OCI-LY7 (cell line): ENCODE data around the gene PPP4R1. TPM values are rescaled to one million over a fixed set of nuclear protein-coding genes. Genes with fewer than 3 reads are reported as not detected.

Experiments
- BruUV-seq: library from RNA; stranded (reverse); fragments of 400-500 nt; replicated peaks from 2 replicates; lab custom pipeline; 2021; lab: Mats Ljungman, UMichigan
- CTCF ChIA-PET: fragments of 300-600 bp; sonication (Branson Sonifier 250); formaldehyde crosslinking; loops from one replicate; lab custom pipeline; 2022; ENCODE audit warnings: antibody characterized with exemption; ENCODE audit not compliant: unreplicated experiment; lab: Charles Lee
- POLR2A ChIA-PET: fragments of 300-600 bp; sonication (Branson Sonifier 250); formaldehyde crosslinking; loops from one replicate; lab custom pipeline; 2022; ENCODE audit warnings: antibody characterized with exemption; lab: Charles Lee
- DNase-seq: peaks from one replicate; pipeline ENCODE4 v3.0.0-alpha.2; 2015; ENCODE audit warnings: low spot score
- H2AFZ ChIP-seq: fragments of 200-600 bp; sonication (generic), shearing (Covaris generic); 2 replicates; pipeline ENCODE4 v1.6.1; 2014; ENCODE audit warnings: mild to moderate bottlenecking, antibody characterized with exemption, low read length, moderate library complexity
- H3K27ac ChIP-seq: fragments of 200-600 bp; sonication (generic); 2 replicates; pipeline ENCODE4 v1.5.1; 2014; ENCODE audit warnings: mixed run types, low read depth, mild to moderate bottlenecking, moderate library complexity, low read length, inconsistent platforms; ENCODE audit not compliant: poor library complexity, severe bottlenecking
- H3K36me3 ChIP-seq: fragments of 200-600 bp; sonication (generic); 2 replicates; pipeline ENCODE4 v1.6.1; 2014; ENCODE audit warnings: mild to moderate bottlenecking, antibody characterized with exemption, low read length, moderate library complexity, mixed read lengths; ENCODE audit not compliant: insufficient read depth
- H3K4me1 ChIP-seq: fragments of 200-600 bp; sonication (generic); 2 replicates; pipeline ENCODE4 v1.5.1; 2014; ENCODE audit warnings: mild to moderate bottlenecking, low read length; ENCODE audit not compliant: insufficient read depth, poor library complexity, severe bottlenecking
- H3K4me2 ChIP-seq: fragments of 200-600 bp; sonication (generic); 2 replicates; pipeline ENCODE4 v1.6.1; 2014; ENCODE audit warnings: mild to moderate bottlenecking, low read length
- H3K4me3 ChIP-seq: fragments of 200-600 bp; sonication (generic); 2 replicates; pipeline ENCODE4 v1.5.1; 2014; ENCODE audit warnings: mild to moderate bottlenecking, low read depth, low read length; ENCODE audit not compliant: poor library complexity, severe bottlenecking
- H3K79me2 ChIP-seq: fragments of 200-600 bp; sonication (generic); 2 replicates; pipeline ENCODE4 v1.6.1; 2016; ENCODE audit warnings: low read depth, mild to moderate bottlenecking, low read length, moderate library complexity, mixed read lengths; ENCODE audit not compliant: insufficient read depth
- H3K9me2 ChIP-seq: fragments of 200-600 bp; sonication (generic); 2 replicates; pipeline ENCODE4 v1.6.1; 2016; ENCODE audit warnings: mild to moderate bottlenecking, low read length, mixed read lengths; ENCODE audit not compliant: insufficient read depth
- H3K9me3 ChIP-seq: fragments of 200-600 bp; sonication (generic); 2 replicates; pipeline ENCODE4 v1.6.1; 2014; ENCODE audit warnings: mild to moderate bottlenecking, mixed run types, low read length, mixed read lengths
- H4K20me1 ChIP-seq: fragments of 200-600 bp; sonication (generic); 2 replicates; pipeline ENCODE4 v1.6.1; 2014; ENCODE audit warnings: mild to moderate bottlenecking, antibody characterized with exemption, low read length, moderate library complexity, mixed read lengths; ENCODE audit not compliant: insufficient read depth
- CTCF ChIP-seq: fragments of 200-600 bp; sonication (generic); conservative IDR thresholded peaks from 2 replicates; pipeline ENCODE4 v1.5.1; 2014; ENCODE audit warnings: mild to moderate bottlenecking, antibody characterized with exemption, low read length, moderate library complexity, mixed read lengths
- EZH2phosphoT487 ChIP-seq: fragments of 200-600 bp; sonication (generic); IDR thresholded peaks from 2 replicates; pipeline ENCODE4 v1.6.1; 2018; ENCODE audit warnings: low read depth, borderline replicate concordance, mild to moderate bottlenecking, mixed run types, antibody characterized with exemption, low read length, moderate library complexity, mixed read lengths
- intact Hi-C: fragments of 100-400 bp; cut with micrococcal nuclease; formaldehyde crosslinking; loops from one replicate; pipeline ENCODE4 v1.10.0; 2022; ENCODE audit not compliant: unreplicated experiment
- small RNA-seq: library from RNA; depleted of rRNA; stranded (forward); fragments of <200 nt; gene quantifications from one replicate; pipeline ENCODE3, GENCODE V24; 2014
- total RNA-seq, 2 experiments: library from RNA; depleted of rRNA in 1 of 2; stranded (reverse); fragments of >200 nt in 1 of 2; shearing (Covaris generic) in 1 of 2; gene quantifications; 2 replicates each; pipeline ENCODE4 v1.2.3, GENCODE V29; 2014 to 2022

Gene PPP4R1
- total RNA-seq, 2 experiments from 2014 or later: 64.9 to 72.4 TPM

GRCh38 chr18:9507565-9508088 lies 106.7 kb downstream of the PPP4R1 start:
- no peak for DNase-seq
- no peak overlapping the region for H3K27ac ChIP-seq
- H3K9me3 ChIP-seq: peaks cover 25% of the 10 kb centered on the region; the same call in 1 of the 2 replicates
- ChIA-PET POLR2A (interaction anchor here (0.9 to 1.5 kb wide), 4 partner anchors 8 to 49 kb away, joined by 3 to 5 read pairs (median 3); no protein-coding TSS in a partner anchor), CTCF (no interaction called here)
- no peak overlapping the region for H2AFZ ChIP-seq
- H3K4me2 ChIP-seq: no peak overlapping the region
- peaks cover 92% of the 10 kb centered on the region for H3K79me2 ChIP-seq
- H4K20me1 ChIP-seq: no peaks in the 10 kb centered on the region
- TF ChIP-seq EZH2phosphoT487 (no peak), CTCF (no peak)
- H3K4me3 ChIP-seq: no peak overlapping the region
- H3K36me3 ChIP-seq: peaks cover 58% of the 10 kb centered on the region
- intact Hi-C loops: no loop called here
- H3K9me2 ChIP-seq: no peaks in the 10 kb centered on the region
- H3K4me1 ChIP-seq: no peaks in the 10 kb centered on the region
- BruUV-seq: no TSS peak

- CTCF ChIA-PET: no interaction called here
- H3K27ac ChIP-seq: no peak overlapping the region
- H3K4me3 ChIP-seq: no peak overlapping the region
- intact Hi-C loops: no loop called here
- POLR2A ChIA-PET: interaction anchor here (0.6 to 1.5 kb wide), 5 partner anchors 10 to 109 kb away, joined by 3 to 5 read pairs (median 3); no protein-coding TSS in a partner anchor
- no peaks in the 10 kb centered on the region for H3K9me2 ChIP-seq
- H2AFZ ChIP-seq: no peak overlapping the region
- DNase-seq: no peak
- no TSS peak for BruUV-seq
- no peaks in the 10 kb centered on the region for H4K20me1 ChIP-seq
- H3K4me1 ChIP-seq: no peaks in the 10 kb centered on the region
- no peak overlapping the region for H3K4me2 ChIP-seq
- H3K9me3 ChIP-seq: peaks cover 25% of the 10 kb centered on the region; the same call in 1 of the 2 replicates
- peaks cover 88% of the 10 kb centered on the region for H3K79me2 ChIP-seq
- no peak for TF ChIP-seq EZH2phosphoT487
- no peak for TF ChIP-seq CTCF
- peaks cover 67% of the 10 kb centered on the region for H3K36me3 ChIP-seq
Observed at GRCh38 chr18:9506046-9506792, 108.1 kb downstream of the PPP4R1 start.

Small RNAs within 50 kb of the gene (small RNA-seq; reads per million reads assigned to genes)
- gene RNU2-27P: not detected
- gene RNU6-903P: not detected

Other genes with a start within 250 kb of the PPP4R1 start
- gene RALBP1, start 139.0 kb downstream of the PPP4R1 start, total RNA-seq (2014; rRNA removed; shearing (Covaris generic)): 78.5 and 80.2 TPM in 2 replicates
- gene RALBP1, start 139.0 kb downstream of the PPP4R1 start, total RNA-seq (2022): 96.0 and 112 TPM in 2 replicates
- gene RAB31, start 93.7 kb upstream of the PPP4R1 start, total RNA-seq (2014; rRNA removed; shearing (Covaris generic)): not detected in 2 replicates
- not detected in 2 replicates for gene RAB31, start 93.7 kb upstream of the PPP4R1 start, total RNA-seq (2022)